Mesenchymal stem cell (in vitro differentiated cells and primary cell): Measurements from ENCODE around the gene DDN.

Experiments
- DNase-seq: peaks from one replicate; pipeline ENCODE4 v3.0.0-alpha.2; 2013
- H2AFZ ChIP-seq: one replicate; pipeline ENCODE4 v1.6.1; 2013; ENCODE audit warnings: low read depth, mild to moderate bottlenecking, control low read depth, inconsistent platforms, low read length, moderate library complexity
- H2AK5ac ChIP-seq: 2 replicates; pipeline ENCODE4 v1.6.1; 2013; ENCODE audit warnings: low read length, moderate library complexity, mild to moderate bottlenecking, inconsistent platforms; ENCODE audit not compliant: severe bottlenecking
- H2BK120ac ChIP-seq: one replicate; pipeline ENCODE4 v1.6.1; 2013; ENCODE audit warnings: low read depth, mild to moderate bottlenecking, inconsistent platforms, low read length, moderate library complexity
- H2BK12ac ChIP-seq, 2 experiments: one replicate each; pipeline ENCODE4 v1.6.1; 2013; ENCODE audit warnings: inconsistent platforms in 2 of 2, low read length in 2 of 2, mild to moderate bottlenecking in 2 of 2, moderate library complexity in 2 of 2, control low read depth in 1 of 2
- H2BK15ac ChIP-seq: one replicate; pipeline ENCODE4 v1.6.1; 2013; ENCODE audit warnings: mild to moderate bottlenecking, low read depth, inconsistent platforms; ENCODE audit not compliant: poor library complexity, severe bottlenecking
- H2BK5ac ChIP-seq: 2 replicates; pipeline ENCODE4 v1.6.1; 2013; ENCODE audit warnings: low read depth, mild to moderate bottlenecking, low read length, control low read depth, inconsistent platforms; ENCODE audit not compliant: poor library complexity, severe bottlenecking
- H3K14ac ChIP-seq, 2 experiments: one replicate each; pipeline ENCODE4 v1.6.1; 2013; ENCODE audit warnings: inconsistent platforms in 2 of 2, low read length in 2 of 2, control low read depth in 1 of 2, mild to moderate bottlenecking in 1 of 2, moderate library complexity in 1 of 2
- H3K18ac ChIP-seq, 2 experiments: one replicate each; pipeline ENCODE4 v1.6.1; 2013; ENCODE audit warnings: inconsistent platforms in 2 of 2, low read length in 2 of 2, control low read depth in 1 of 2, low read depth in 1 of 2, mild to moderate bottlenecking in 1 of 2
- H3K23ac ChIP-seq, 2 experiments: one replicate each; pipeline ENCODE4 v1.6.1; 2013; ENCODE audit warnings: inconsistent platforms in 2 of 2, low read length in 2 of 2, mild to moderate bottlenecking in 2 of 2, moderate library complexity in 2 of 2, control low read depth in 1 of 2
- H3K27ac ChIP-seq: 2 replicates; pipeline ENCODE4 v1.5.1; 2013; ENCODE audit warnings: mild to moderate bottlenecking, moderate library complexity, low read length, control low read depth, inconsistent platforms; ENCODE audit not compliant: poor library complexity, severe bottlenecking
- H3K27me3 ChIP-seq, 2 experiments: 2 replicates each; pipeline versions ENCODE4 v1.6.1 to v1.7.0; 2013; ENCODE audit warnings: low read length in 2 of 2, mild to moderate bottlenecking in 2 of 2, moderate library complexity in 2 of 2, control low read depth in 1 of 2, inconsistent platforms in 1 of 2; ENCODE audit not compliant: control insufficient read depth in 1 of 2, insufficient read depth in 1 of 2
- H3K36me3 ChIP-seq, 2 experiments: 2 replicates each; pipeline versions ENCODE4 v1.6.1 to v1.7.0; 2013; ENCODE audit warnings: low read length in 2 of 2, control low read depth in 1 of 2, inconsistent platforms in 1 of 2, low read depth in 1 of 2, mild to moderate bottlenecking in 1 of 2; ENCODE audit not compliant: insufficient read depth in 2 of 2, control insufficient read depth in 1 of 2
- H3K4ac ChIP-seq, 2 experiments: one replicate each; pipeline ENCODE4 v1.6.1; 2013; ENCODE audit warnings: inconsistent platforms in 2 of 2, low read length in 2 of 2, mild to moderate bottlenecking in 2 of 2, moderate library complexity in 2 of 2, control low read depth in 1 of 2, low read depth in 1 of 2
- H3K4me1 ChIP-seq: 2 replicates; pipeline ENCODE4 v1.6.1; 2013; ENCODE audit warnings: low read depth, low read length, control low read depth; ENCODE audit not compliant: control insufficient read depth, insufficient read depth
- H3K4me2 ChIP-seq: 2 replicates; pipeline ENCODE4 v1.6.1; 2013; ENCODE audit warnings: low read length, mild to moderate bottlenecking, inconsistent platforms; ENCODE audit not compliant: poor library complexity, severe bottlenecking
- H3K4me3 ChIP-seq, 2 experiments: 2 replicates each; pipeline versions ENCODE4 v1.5.1 to v1.7.0; 2013; ENCODE audit warnings: low read length in 2 of 2, mild to moderate bottlenecking in 2 of 2, control low read depth in 1 of 2, low read depth in 1 of 2; ENCODE audit not compliant: insufficient read depth in 1 of 2
- H3K79me1 ChIP-seq: replicated peaks from 2 replicates; pipeline ENCODE4 v1.6.1; 2013; ENCODE audit warnings: mild to moderate bottlenecking, control low read depth, low read length, inconsistent platforms; ENCODE audit not compliant: poor library complexity, severe bottlenecking
- H3K9ac ChIP-seq: 2 replicates; pipeline ENCODE4 v1.7.0; 2013; ENCODE audit warnings: mild to moderate bottlenecking, low read length, moderate library complexity
- H3K9me3 ChIP-seq: 2 replicates; pipeline ENCODE4 v1.7.0; 2013; ENCODE audit warnings: mild to moderate bottlenecking, low read length; ENCODE audit not compliant: control insufficient read depth
- H4K8ac ChIP-seq: one replicate; pipeline ENCODE4 v1.6.1; 2013; ENCODE audit warnings: inconsistent platforms, mild to moderate bottlenecking, low read length, moderate library complexity
- H4K91ac ChIP-seq: one replicate; pipeline ENCODE4 v1.6.1; 2013; ENCODE audit warnings: mild to moderate bottlenecking, low read length, inconsistent platforms
- WGBS: methylation state at CpG from one replicate; pipeline ENCODE4 v1.1.7; 2013; ENCODE audit warnings: mixed read lengths; 5-methylcytosine and 5-hydroxymethylcytosine counted together

The DDN gene

DNA sequence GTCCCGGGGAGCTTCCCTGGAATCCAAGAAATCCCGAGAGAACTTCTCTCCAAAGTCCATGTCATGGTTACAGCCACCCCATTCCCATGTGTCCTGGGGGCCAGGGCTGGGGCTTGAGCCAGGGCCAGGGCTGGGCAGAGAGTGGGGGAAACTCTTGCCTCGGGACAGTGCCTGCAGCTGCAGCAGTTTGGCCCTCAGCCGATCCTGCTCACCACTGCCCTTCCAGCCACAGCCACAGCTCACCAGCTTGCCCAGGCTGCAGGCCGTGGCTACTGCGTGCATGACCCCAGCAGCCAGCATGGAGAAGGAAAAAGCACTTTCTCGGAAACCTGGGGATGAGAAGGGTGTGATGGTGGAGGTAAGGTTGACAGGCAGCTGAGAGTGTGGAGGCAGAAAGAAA lies 31.2 kb downstream of the DDN start:
- H3K36me3 ChIP-seq = no peaks in the 10 kb centered on the region
- no peak overlapping the region for H3K4me3 ChIP-seq
- H3K4me1 ChIP-seq = peaks cover 33% of the 10 kb centered on the region
- H3K79me1 ChIP-seq = no peaks in the 10 kb centered on the region
- peaks cover 77 to 79% of the 10 kb centered on the region in 2 experiments for H3K27me3 ChIP-seq
- no peaks in the 10 kb centered on the region for H3K9me3 ChIP-seq
- H4K91ac ChIP-seq = no peak overlapping the region
- H3K23ac ChIP-seq = peak overlapping the region in 1 of 2 experiments; percentile 46
- H3K4me2 ChIP-seq = no peak overlapping the region
- H2AK5ac ChIP-seq = no peak overlapping the region
- WGBS = 76% methylated on average over 7 of the region's 7 CpGs
- no peak overlapping the region for H4K8ac ChIP-seq
- no peak overlapping the region for H2BK12ac ChIP-seq
- H3K18ac ChIP-seq = no peak overlapping the region
- no peak overlapping the region for H2BK5ac ChIP-seq
- peak overlapping the region in 1 of 2 experiments; percentile 38 for H3K14ac ChIP-seq
- H2BK120ac ChIP-seq = no peak overlapping the region
- no peak overlapping the region for H3K4ac ChIP-seq
- no peak overlapping the region for H2BK15ac ChIP-seq
- no peak overlapping the region for H2AFZ ChIP-seq
- H3K27ac ChIP-seq = no peak overlapping the region
- H3K9ac ChIP-seq = no peak overlapping the region
- no peak for DNase-seq

DNA sequence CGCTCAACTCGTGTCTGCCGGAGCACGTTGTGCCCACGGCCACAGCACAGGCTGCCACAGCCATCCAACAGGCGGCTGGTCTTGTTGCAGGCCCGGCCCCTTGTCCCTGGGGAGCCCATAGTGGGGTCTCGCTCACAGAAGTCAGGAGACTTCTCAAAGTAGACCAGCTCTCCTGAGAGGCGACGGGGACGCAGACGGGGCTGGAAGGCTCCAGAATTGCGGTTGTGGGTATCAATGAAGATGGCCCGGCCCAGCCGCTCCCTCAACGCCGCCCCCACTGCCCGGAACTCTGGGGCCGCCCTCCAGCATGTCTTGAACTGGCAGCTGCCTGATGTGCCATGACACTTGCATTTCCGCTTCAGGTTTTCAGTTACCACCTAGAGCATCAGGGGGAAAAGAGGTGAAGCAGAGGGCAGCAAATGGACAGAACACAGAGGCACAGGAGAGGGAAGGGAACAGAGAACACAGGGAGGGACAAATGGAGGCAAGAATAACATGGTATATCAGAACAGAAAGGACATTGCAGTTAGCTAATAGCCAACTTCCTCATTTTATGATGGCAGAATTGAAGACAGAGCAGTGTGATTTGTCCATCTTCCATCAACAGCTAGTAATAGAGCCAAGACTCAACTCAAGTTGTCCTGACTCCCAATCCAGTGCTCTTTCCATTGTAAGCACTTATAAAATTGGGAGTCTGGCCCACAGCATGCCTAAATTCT lies 32.8 kb downstream of the DDN start:
- Histone ChIP-seq H2BK15ac (no peak overlapping the region), H3K4me2 (no peak overlapping the region), H4K8ac (no peak overlapping the region), H3K4ac (no peak overlapping the region), H3K9me3 (no peaks in the 10 kb centered on the region), H3K14ac (no peak overlapping the region), H2AFZ (no peak overlapping the region), H4K91ac (peak overlapping the region; percentile 44), H2BK5ac (no peak overlapping the region), H3K27ac (no peak overlapping the region), H3K27me3 (peaks cover 63 to 68% of the 10 kb centered on the region in 2 experiments), H2BK12ac (no peak overlapping the region), H3K4me1 (peaks cover 19% of the 10 kb centered on the region), H3K23ac (no peak overlapping the region), H2AK5ac (no peak overlapping the region), H2BK120ac (no peak overlapping the region), H3K4me3 (no peak overlapping the region), H3K79me1 (no peaks in the 10 kb centered on the region), H3K9ac (no peak overlapping the region), H3K18ac (no peak overlapping the region), H3K36me3 (no peaks in the 10 kb centered on the region)
- DNase-seq = no peak
- WGBS = 82% methylated on average over 20 of the region's 20 CpGs

DNA sequence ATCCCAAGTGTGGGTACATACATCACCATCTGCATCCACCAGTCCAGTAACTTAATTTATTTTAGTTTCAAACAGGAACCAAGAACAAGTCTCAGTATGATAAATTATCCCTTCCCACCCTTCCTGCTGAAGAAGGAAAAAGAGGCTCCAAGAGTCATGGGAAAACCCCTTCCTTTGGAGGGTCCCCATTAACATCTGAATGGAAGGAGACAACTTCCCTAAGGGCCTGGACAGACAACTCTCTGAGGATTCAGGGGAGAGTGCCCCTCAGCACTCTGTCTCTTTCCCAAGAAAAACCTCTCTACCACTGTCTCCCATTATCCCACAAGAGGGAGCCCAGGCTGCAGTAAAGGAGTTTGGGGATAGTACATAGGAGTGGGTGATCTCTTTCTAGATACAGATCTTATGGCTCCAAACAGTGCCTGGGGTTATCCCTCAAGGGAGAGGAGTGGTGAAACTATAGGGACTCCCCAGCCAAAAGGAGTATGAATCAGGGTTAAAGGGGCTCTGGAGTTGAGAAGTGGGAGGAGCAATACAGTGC lies 33.8 kb downstream of the DDN start:
- Histone ChIP-seq H2BK120ac (no peak overlapping the region), H3K23ac (no peak overlapping the region), H3K4me2 (no peak overlapping the region), H2AK5ac (no peak overlapping the region), H3K9me3 (no peaks in the 10 kb centered on the region), H4K91ac (no peak overlapping the region), H3K27ac (no peak overlapping the region), H2BK12ac (no peak overlapping the region), H2BK15ac (no peak overlapping the region), H3K27me3 (peaks cover 63% of the 10 kb centered on the region in 2 experiments), H3K36me3 (no peaks in the 10 kb centered on the region), H3K14ac (no peak overlapping the region), H4K8ac (no peak overlapping the region), H3K79me1 (no peaks in the 10 kb centered on the region), H3K18ac (no peak overlapping the region), H3K4me3 (no peak overlapping the region), H2AFZ (no peak overlapping the region), H2BK5ac (no peak overlapping the region), H3K4me1 (peaks cover 19% of the 10 kb centered on the region), H3K9ac (no peak overlapping the region), H3K4ac (no peak overlapping the region)
- DNase-seq = peak; percentile 48

DNA sequence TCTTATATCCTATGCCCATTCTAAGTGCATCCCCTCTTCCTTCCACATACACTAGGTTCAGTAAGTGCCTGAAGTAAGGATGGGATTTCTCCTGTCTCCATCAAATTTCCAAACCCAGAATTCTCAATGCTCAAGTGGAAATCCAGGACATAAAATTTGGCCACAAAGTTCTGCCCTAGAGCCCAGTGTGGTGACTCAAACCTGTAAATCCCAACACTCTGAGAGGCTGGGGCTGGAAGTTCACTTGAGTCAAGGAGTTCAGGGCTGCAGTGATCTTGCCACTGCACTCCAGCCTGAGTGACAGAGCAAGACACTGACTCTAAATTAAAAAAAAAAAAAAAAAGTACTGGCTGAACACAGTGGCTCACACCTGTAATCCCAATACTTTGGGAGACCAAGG lies 37.4 kb downstream of the DDN start:
- DNase-seq = no peak
- Histone ChIP-seq H2BK120ac (no peak overlapping the region), H3K9me3 (no peaks in the 10 kb centered on the region), H2BK15ac (no peak overlapping the region), H2AK5ac (no peak overlapping the region), H3K27me3 (peaks cover 34% of the 10 kb centered on the region in 2 experiments), H2BK12ac (no peak overlapping the region), H4K91ac (no peak overlapping the region), H4K8ac (no peak overlapping the region), H3K4me2 (no peak overlapping the region), H3K23ac (no peak overlapping the region), H3K4ac (no peak overlapping the region), H2AFZ (no peak overlapping the region), H3K18ac (no peak overlapping the region), H3K79me1 (no peaks in the 10 kb centered on the region), H3K4me3 (no peak overlapping the region), H3K9ac (no peak overlapping the region), H3K14ac (no peak overlapping the region), H2BK5ac (no peak overlapping the region), H3K27ac (no peak overlapping the region), H3K36me3 (no peaks in the 10 kb centered on the region), H3K4me1 (peaks cover 3% of the 10 kb centered on the region)
